Mesothelial cell of epicardium (in vitro differentiated cells): ENCODE results near the gene RAB1B. TPM values are rescaled to one million over a fixed set of nuclear protein-coding genes. Genes with fewer than 3 reads are reported as not detected.

Experiments
- DNase-seq, 2 experiments: peaks; one replicate each; pipeline ENCODE4 v3.0.0; 2021; ENCODE audit warnings: low spot score in 2 of 2; ENCODE audit not compliant: unreplicated experiment in 2 of 2
- H3K27ac Mint-ChIP-seq: 2 replicates; pipeline ENCODE4 v1.8.0; 2021; ENCODE audit warnings: mixed read lengths
- H3K27me3 Mint-ChIP-seq: 2 replicates; pipeline ENCODE4 v1.8.0; 2021; ENCODE audit warnings: low read depth, mixed read lengths
- H3K36me3 Mint-ChIP-seq: 2 replicates; pipeline ENCODE4 v1.8.0; 2021; ENCODE audit warnings: mixed read lengths
- H3K4me1 Mint-ChIP-seq: 2 replicates; pipeline ENCODE4 v1.8.0; 2021; ENCODE audit warnings: mixed read lengths
- H3K4me3 Mint-ChIP-seq: 2 replicates; pipeline ENCODE4 v1.8.0; 2021; ENCODE audit warnings: mild to moderate bottlenecking, moderate library complexity, mixed read lengths
- H3K9me3 Mint-ChIP-seq: 2 replicates; pipeline ENCODE4 v1.8.0; 2021; ENCODE audit warnings: mixed read lengths
- CTCF ChIP-seq: fragments of 200-600 bp; sonication (generic); IDR thresholded peaks from one replicate; pipeline ENCODE4 v1.5.0; 2021; ENCODE audit warnings: antibody characterized with exemption; ENCODE audit not compliant: unreplicated experiment
- total RNA-seq: library from RNA; stranded (reverse); gene quantifications from 3 replicates; pipeline ENCODE4 v1.2.1, GENCODE V29; 2021

RAB1B gene
- total RNA-seq, 1 donor from 2014 or later, result 91.8 TPM

GRCh38 chr11:66259956-66260355 is 8.5 kb upstream of the RAB1B start:
- H3K4me3 Mint-ChIP-seq, result no peak overlapping the region
- no peaks in the 10 kb centered on the region for H3K27me3 Mint-ChIP-seq
- TF ChIP-seq CTCF, result no peak
- H3K36me3 Mint-ChIP-seq, result peaks cover 21% of the 10 kb centered on the region
- H3K9me3 Mint-ChIP-seq, result no peaks in the 10 kb centered on the region
- DNase-seq, result no peak
- no peak overlapping the region for H3K27ac Mint-ChIP-seq
- peaks cover 15% of the 10 kb centered on the region for H3K4me1 Mint-ChIP-seq

GRCh38 chr11:66261578-66261977 is 6.9 kb upstream of the RAB1B start:
- TF ChIP-seq CTCF, result no peak
- DNase-seq, result no peak
- Mint-ChIP-seq H3K4me3 (no peak overlapping the region), H3K9me3 (no peaks in the 10 kb centered on the region), H3K4me1 (peaks cover 15% of the 10 kb centered on the region), H3K27me3 (no peaks in the 10 kb centered on the region), H3K27ac (no peak overlapping the region), H3K36me3 (peaks cover 21% of the 10 kb centered on the region)

GRCh38 chr11:66262191-66262590 is 6.2 kb upstream of the RAB1B start:
- Mint-ChIP-seq H3K27me3 (no peaks in the 10 kb centered on the region), H3K9me3 (no peaks in the 10 kb centered on the region), H3K27ac (no peak overlapping the region), H3K4me3 (no peak overlapping the region), H3K36me3 (peaks cover 23% of the 10 kb centered on the region), H3K4me1 (peaks cover 14% of the 10 kb centered on the region)
- no peak for TF ChIP-seq CTCF
- no peak for DNase-seq

DNA sequence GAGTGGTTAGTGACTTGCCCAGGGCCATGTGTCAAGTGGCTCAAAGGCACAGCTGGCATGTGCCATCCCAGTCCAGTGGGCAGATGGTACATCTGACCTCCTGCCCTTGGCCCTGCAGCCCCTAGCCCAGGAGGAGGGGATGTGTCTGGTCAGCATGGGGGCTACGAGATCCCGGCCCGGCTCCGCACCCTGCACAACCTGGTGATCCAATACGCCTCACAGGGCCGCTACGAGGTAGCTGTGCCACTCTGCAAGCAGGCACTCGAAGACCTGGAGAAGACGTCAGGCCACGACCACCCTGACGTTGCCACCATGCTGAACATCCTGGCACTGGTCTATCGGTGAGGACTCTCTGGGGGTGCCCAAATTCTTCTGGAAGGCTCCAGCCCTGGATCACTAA is 5.7 kb upstream of the RAB1B start:
- DNase-seq, result no peak
- Mint-ChIP-seq H3K4me3 (no peak overlapping the region), H3K27ac (no peak overlapping the region), H3K36me3 (peaks cover 23% of the 10 kb centered on the region), H3K4me1 (peaks cover 15% of the 10 kb centered on the region), H3K27me3 (no peaks in the 10 kb centered on the region), H3K9me3 (no peaks in the 10 kb centered on the region)
- no peak for TF ChIP-seq CTCF

GRCh38 chr11:66263231-66263630 is 5.2 kb upstream of the RAB1B start:
- no peak overlapping the region for H3K27ac Mint-ChIP-seq
- no peak for DNase-seq
- peaks cover 23% of the 10 kb centered on the region for H3K36me3 Mint-ChIP-seq
- H3K4me3 Mint-ChIP-seq, result no peak overlapping the region
- H3K4me1 Mint-ChIP-seq, result peaks cover 15% of the 10 kb centered on the region
- no peaks in the 10 kb centered on the region for H3K9me3 Mint-ChIP-seq
- no peaks in the 10 kb centered on the region for H3K27me3 Mint-ChIP-seq
- TF ChIP-seq CTCF, result no peak

- Mint-ChIP-seq H3K9me3 (no peaks in the 10 kb centered on the region), H3K36me3 (peaks cover 23% of the 10 kb centered on the region), H3K27ac (no peak overlapping the region), H3K4me3 (no peak overlapping the region), H3K27me3 (no peaks in the 10 kb centered on the region), H3K4me1 (peaks cover 10% of the 10 kb centered on the region)
- TF ChIP-seq CTCF, result no peak
- DNase-seq, result no peak
These were observed 4.7 kb upstream of the RAB1B start for GRCh38 chr11:66263785-66264184.
